ENCODE results near the gene MARS2.
"Not testable (repeated sequence)": the region's sequence is repeated elsewhere in the genome, so short reads cannot be mapped to it uniquely, and the experiment has no call there.

MARS2 gene

GRCh38 chr2:197675246-197675645 lies 29.9 kb upstream of the MARS2 start, which contains the start of gene RFTN2:
TSS of gene RFTN2 (minus strand) at chr2:197675587. CDS start at chr2:197675458, 129 bp downstream.
- Histone ChIP-seq H3K9me3 (ENCODE audit: control insufficient read depth in 1 of 2, low read length in 2 of 2) (no peaks in the 10 kb centered on the region), H3K4me1 (ENCODE audit: control insufficient read depth in 1 of 2, insufficient read depth in 2 of 2, low read length in 2 of 2) (peaks cover 0 to 3% of the 10 kb centered on the region in 2 donors), H3K27me3 (ENCODE audit: low read depth, low read length) (no peaks in the 10 kb centered on the region), H3K27ac (ENCODE audit: low read length) (peak within 1 kb of the TSS; percentile 75), H3K4me3 (ENCODE audit: low read depth in 1 of 2, low read length in 2 of 2) (peak within 1 kb of the TSS; percentile 61 to 62), H3K36me3 (ENCODE audit: control insufficient read depth in 1 of 2, insufficient read depth in 2 of 2, low read length in 2 of 2) (no peaks in the 10 kb centered on the region)

GRCh38 chr2:197675711-197676188 lies 29.4 kb upstream of the MARS2 start:
- Histone ChIP-seq H3K27ac (ENCODE audit: low read length) (peak overlapping the region; percentile 75), H3K36me3 (ENCODE audit: control insufficient read depth in 1 of 2, insufficient read depth in 2 of 2, low read length in 2 of 2) (no peaks in the 10 kb centered on the region), H3K4me3 (ENCODE audit: low read depth in 1 of 2, low read length in 2 of 2) (peak overlapping the region; percentile 61 to 62), H3K9me3 (ENCODE audit: control insufficient read depth in 1 of 2, low read length in 2 of 2) (no peaks in the 10 kb centered on the region), H3K27me3 (ENCODE audit: low read depth, low read length) (no peaks in the 10 kb centered on the region), H3K4me1 (ENCODE audit: control insufficient read depth in 1 of 2, insufficient read depth in 2 of 2, low read length in 2 of 2) (peaks cover 0 to 3% of the 10 kb centered on the region in 2 donors)

GRCh38 chr2:197677056-197677455 lies 28.1 kb upstream of the MARS2 start:
- Histone ChIP-seq H3K36me3 (ENCODE audit: control insufficient read depth in 1 of 2, insufficient read depth in 2 of 2, low read length in 2 of 2) (no peaks in the 10 kb centered on the region), H3K27ac (ENCODE audit: low read length) (no peak overlapping the region), H3K27me3 (ENCODE audit: low read depth, low read length) (no peaks in the 10 kb centered on the region), H3K9me3 (ENCODE audit: control insufficient read depth in 1 of 2, low read length in 2 of 2) (no peaks in the 10 kb centered on the region), H3K4me3 (ENCODE audit: low read depth in 1 of 2, low read length in 2 of 2) (no peak overlapping the region), H3K4me1 (ENCODE audit: control insufficient read depth in 1 of 2, insufficient read depth in 2 of 2, low read length in 2 of 2) (peaks cover 0 to 3% of the 10 kb centered on the region in 2 donors)

- no peaks in the 10 kb centered on the region for H3K36me3 ChIP-seq (ENCODE audit: control insufficient read depth in 1 of 2, insufficient read depth in 2 of 2, low read length in 2 of 2)
- peaks cover 0 to 3% of the 10 kb centered on the region in 2 donors for H3K4me1 ChIP-seq (ENCODE audit: control insufficient read depth in 1 of 2, insufficient read depth in 2 of 2, low read length in 2 of 2)
- H3K27ac ChIP-seq (ENCODE audit: low read length): no peak overlapping the region
- H3K4me3 ChIP-seq (ENCODE audit: low read depth in 1 of 2, low read length in 2 of 2): no peak overlapping the region
- no peaks in the 10 kb centered on the region for H3K27me3 ChIP-seq (ENCODE audit: low read depth, low read length)
- H3K9me3 ChIP-seq (ENCODE audit: control insufficient read depth in 1 of 2, low read length in 2 of 2): no peaks in the 10 kb centered on the region
These were observed 27.7 kb upstream of the MARS2 start for GRCh38 chr2:197677483-197677882.

GRCh38 chr2:197695206-197695605 lies 10.0 kb upstream of the MARS2 start:
- H3K27ac ChIP-seq (ENCODE audit: low read length); H3K9me3 ChIP-seq (ENCODE audit: control insufficient read depth in 1 of 2, low read length in 2 of 2); H3K27me3 ChIP-seq (ENCODE audit: low read depth, low read length); H3K4me1 ChIP-seq (ENCODE audit: control insufficient read depth in 1 of 2, insufficient read depth in 2 of 2, low read length in 2 of 2); H3K4me3 ChIP-seq (ENCODE audit: low read depth in 1 of 2, low read length in 2 of 2); H3K36me3 ChIP-seq (ENCODE audit: control insufficient read depth in 1 of 2, insufficient read depth in 2 of 2, low read length in 2 of 2): not testable (repeated sequence)

- not testable (repeated sequence) for H3K36me3 ChIP-seq (ENCODE audit: control insufficient read depth in 1 of 2, insufficient read depth in 2 of 2, low read length in 2 of 2); H3K4me3 ChIP-seq (ENCODE audit: low read depth in 1 of 2, low read length in 2 of 2); H3K4me1 ChIP-seq (ENCODE audit: control insufficient read depth in 1 of 2, insufficient read depth in 2 of 2, low read length in 2 of 2); H3K9me3 ChIP-seq (ENCODE audit: control insufficient read depth in 1 of 2, low read length in 2 of 2); H3K27ac ChIP-seq (ENCODE audit: low read length); H3K27me3 ChIP-seq (ENCODE audit: low read depth, low read length)
These were observed 9.2 kb upstream of the MARS2 start for GRCh38 chr2:197695971-197696370.

- H3K4me3 ChIP-seq (ENCODE audit: low read depth in 1 of 2, low read length in 2 of 2); H3K27me3 ChIP-seq (ENCODE audit: low read depth, low read length); H3K36me3 ChIP-seq (ENCODE audit: control insufficient read depth in 1 of 2, insufficient read depth in 2 of 2, low read length in 2 of 2); H3K27ac ChIP-seq (ENCODE audit: low read length); H3K4me1 ChIP-seq (ENCODE audit: control insufficient read depth in 1 of 2, insufficient read depth in 2 of 2, low read length in 2 of 2); H3K9me3 ChIP-seq (ENCODE audit: control insufficient read depth in 1 of 2, low read length in 2 of 2): not testable (repeated sequence)
These were observed 8.6 kb upstream of the MARS2 start for GRCh38 chr2:197696571-197696970.

GRCh38 chr2:197699724-197700123 lies 5.4 kb upstream of the MARS2 start:
- H3K27ac ChIP-seq (ENCODE audit: low read length); H3K4me3 ChIP-seq (ENCODE audit: low read depth in 1 of 2, low read length in 2 of 2): not testable (repeated sequence)

GRCh38 chr2:197700960-197701359 lies 4.2 kb upstream of the MARS2 start:
- no peaks in the 10 kb centered on the region for H3K36me3 ChIP-seq (ENCODE audit: control insufficient read depth in 1 of 2, insufficient read depth in 2 of 2, low read length in 2 of 2)
- no peak overlapping the region for H3K27ac ChIP-seq (ENCODE audit: low read length)
- no peaks in the 10 kb centered on the region for H3K27me3 ChIP-seq (ENCODE audit: low read depth, low read length)
- H3K4me1 ChIP-seq (ENCODE audit: control insufficient read depth in 1 of 2, insufficient read depth in 2 of 2, low read length in 2 of 2): peaks cover 0 to 2% of the 10 kb centered on the region in 2 donors
- no peaks in the 10 kb centered on the region for H3K9me3 ChIP-seq (ENCODE audit: control insufficient read depth in 1 of 2, low read length in 2 of 2)
- H3K4me3 ChIP-seq (ENCODE audit: low read depth in 1 of 2, low read length in 2 of 2): no peak overlapping the region

More at GRCh38 chr2:197699724-197700123, 5.4 kb upstream of the MARS2 start:
- H3K9me3 ChIP-seq (ENCODE audit: control insufficient read depth in 1 of 2, low read length in 2 of 2); H3K4me1 ChIP-seq (ENCODE audit: control insufficient read depth in 1 of 2, insufficient read depth in 2 of 2, low read length in 2 of 2); H3K36me3 ChIP-seq (ENCODE audit: control insufficient read depth in 1 of 2, insufficient read depth in 2 of 2, low read length in 2 of 2); H3K27me3 ChIP-seq (ENCODE audit: low read depth, low read length): not testable (repeated sequence)

- no peaks in the 10 kb centered on the region for H3K27me3 ChIP-seq (ENCODE audit: low read depth, low read length)
- peak overlapping the region; percentile 93 to 98 for H3K4me3 ChIP-seq (ENCODE audit: low read depth in 1 of 2, low read length in 2 of 2)
- H3K4me1 ChIP-seq (ENCODE audit: control insufficient read depth in 1 of 2, insufficient read depth in 2 of 2, low read length in 2 of 2): peaks cover 13 to 29% of the 10 kb centered on the region in 2 donors
- H3K36me3 ChIP-seq (ENCODE audit: control insufficient read depth in 1 of 2, insufficient read depth in 2 of 2, low read length in 2 of 2): peaks cover 0 to 5% of the 10 kb centered on the region in 2 donors
- H3K9me3 ChIP-seq (ENCODE audit: control insufficient read depth in 1 of 2, low read length in 2 of 2): no peaks in the 10 kb centered on the region
- H3K27ac ChIP-seq (ENCODE audit: low read length): peak overlapping the region; percentile 95
These were observed 592 bp upstream of the MARS2 start for GRCh38 chr2:197704434-197705120.

GRCh38 chr2:197705912-197706838 lies 1.0 kb downstream of the MARS2 start:
- Histone ChIP-seq H3K36me3 (ENCODE audit: control insufficient read depth in 1 of 2, insufficient read depth in 2 of 2, low read length in 2 of 2) (peaks cover 0 to 5% of the 10 kb centered on the region in 2 donors), H3K4me3 (ENCODE audit: low read depth in 1 of 2, low read length in 2 of 2) (peak overlapping the region; percentile 72 to 98), H3K27me3 (ENCODE audit: low read depth, low read length) (no peaks in the 10 kb centered on the region), H3K4me1 (ENCODE audit: control insufficient read depth in 1 of 2, insufficient read depth in 2 of 2, low read length in 2 of 2) (peaks cover 13 to 29% of the 10 kb centered on the region in 2 donors), H3K9me3 (ENCODE audit: control insufficient read depth in 1 of 2, low read length in 2 of 2) (no peaks in the 10 kb centered on the region), H3K27ac (ENCODE audit: low read length) (peak overlapping the region; percentile 62)

All from muscle layer of duodenum (tissue), 2 donors.